Vagina (tissue), 2 donors: ENCODE data around the gene ZNF672. TPM values are rescaled to one million over a fixed set of nuclear protein-coding genes. Genes with fewer than 3 reads are reported as not detected.
A peak's percentile ranks its signal among the peaks of the same experiment; 100 is the strongest.
"Not testable (repeated sequence)": the region's sequence is repeated elsewhere in the genome, so short reads cannot be mapped to it uniquely, and the experiment has no call there.

Experiments used
- DNase-seq, 2 donors: peaks; one replicate each; pipeline ENCODE4 v3.0.0-alpha.2; 2017; ENCODE audit errors: extremely low spot score in 2 of 2
- H3K27ac ChIP-seq: fragments of 200-600 bp; sonication (generic); one replicate; pipeline ENCODE4 v1.5.1; 2019
- H3K27me3 ChIP-seq: fragments of 200-600 bp; sonication (generic); one replicate; pipeline ENCODE4 v1.5.1; 2019
- H3K36me3 ChIP-seq, 2 donors: fragments of 200-600 bp; sonication (generic); one replicate each; pipeline ENCODE4 v1.5.1; 2017 to 2019
- H3K4me1 ChIP-seq: fragments of 200-600 bp; sonication (generic); one replicate; pipeline ENCODE4 v1.5.1; 2019
- H3K4me3 ChIP-seq, 2 donors: fragments of 200-600 bp; sonication (generic); 1 replicate in 1 of 2; 2 replicates in 1 of 2; pipeline ENCODE4 v1.5.1; 2016 to 2019
- H3K9me3 ChIP-seq: fragments of 200-600 bp; sonication (generic); one replicate; pipeline ENCODE4 v1.5.1; 2019
- POLR2A ChIP-seq, 2 donors: fragments of 450-650 bp; IDR thresholded peaks; one replicate each; pipeline ENCODE4 v1.6.1; 2017; ENCODE audit warnings: antibody characterized with exemption in 2 of 2, mild to moderate bottlenecking in 2 of 2, moderate library complexity in 2 of 2
- POLR2AphosphoS5 ChIP-seq, 2 donors: sonication (generic); formaldehyde crosslinking; IDR thresholded peaks; one replicate each; pipeline ENCODE4 v1.9.0; 2017; ENCODE audit warnings: antibody characterized with exemption in 2 of 2, mild to moderate bottlenecking in 2 of 2, low read depth in 1 of 2; ENCODE audit not compliant: insufficient read depth in 1 of 2
- intact Hi-C: fragments of 100-400 bp; cut with DNase I; formaldehyde crosslinking; loops from one replicate; pipeline ENCODE4 v1.15.1; 2023
- total RNA-seq: library from RNA; depleted of rRNA; stranded (reverse); fragments of >200 nt; gene quantifications from one replicate; pipeline ENCODE4 v1.2.3, GENCODE V29; 2016
- TF ChIP-seq, protein P1 (sequence below), 3 experiments: fragments of 450-650 bp in 2 of 3; fragments of 200-600 bp in 1 of 3; sonication (generic) in 1 of 3; IDR thresholded peaks; one replicate each; pipeline ENCODE4 v1.5.1; 2017 to 2019; ENCODE audit warnings: antibody characterized with exemption in 3 of 3, mild to moderate bottlenecking in 2 of 3, moderate library complexity in 2 of 3

Gene ZNF672
- total RNA-seq, 1 donor from 2014 or later = 44.9 TPM

DNA sequence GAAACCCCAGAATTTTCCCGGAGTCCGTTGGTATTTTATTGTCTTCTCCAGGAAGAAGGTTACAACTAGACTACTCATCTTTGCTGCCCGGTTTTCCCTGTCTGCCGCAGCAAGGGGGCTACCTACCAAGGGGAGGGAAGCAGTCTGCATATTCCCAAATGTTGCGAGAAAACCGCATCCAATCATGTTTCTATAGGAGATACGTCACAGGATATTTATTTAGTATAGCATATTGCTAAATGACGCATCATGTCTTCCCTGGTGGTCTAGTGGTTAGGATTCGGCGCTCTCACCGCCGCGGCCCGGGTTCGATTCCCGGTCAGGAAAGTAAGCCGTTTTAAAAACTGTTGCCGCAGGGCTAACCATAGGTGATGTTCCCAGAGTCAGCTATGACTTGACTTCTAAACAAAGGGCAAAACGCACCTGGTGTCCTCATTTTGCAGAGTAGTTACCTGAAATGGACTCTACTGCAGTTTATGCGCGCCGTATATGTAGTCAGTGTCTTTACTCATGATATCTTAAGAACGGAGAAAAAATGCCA lies 36.0 kb downstream of the ZNF672 start:
- Histone ChIP-seq H3K4me1 (peaks cover 8% of the 10 kb centered on the region), H3K27ac (peak overlapping the region; percentile 97), H3K27me3 (no peaks in the 10 kb centered on the region), H3K9me3 (no peaks in the 10 kb centered on the region), H3K4me3 (peak overlapping the region; percentile 68), H3K36me3 (no peaks in the 10 kb centered on the region)
- no peak for TF ChIP-seq POLR2A (IDR thresholded peaks at IDR 0.05)
- TF ChIP-seq POLR2AphosphoS5 (IDR thresholded peaks at IDR 0.05; ENCODE audit: insufficient read depth in 1 of 2, low read depth in 1 of 2) = peak in 1 of 2 donors; percentile 90
- TF ChIP-seq, protein P1, sequence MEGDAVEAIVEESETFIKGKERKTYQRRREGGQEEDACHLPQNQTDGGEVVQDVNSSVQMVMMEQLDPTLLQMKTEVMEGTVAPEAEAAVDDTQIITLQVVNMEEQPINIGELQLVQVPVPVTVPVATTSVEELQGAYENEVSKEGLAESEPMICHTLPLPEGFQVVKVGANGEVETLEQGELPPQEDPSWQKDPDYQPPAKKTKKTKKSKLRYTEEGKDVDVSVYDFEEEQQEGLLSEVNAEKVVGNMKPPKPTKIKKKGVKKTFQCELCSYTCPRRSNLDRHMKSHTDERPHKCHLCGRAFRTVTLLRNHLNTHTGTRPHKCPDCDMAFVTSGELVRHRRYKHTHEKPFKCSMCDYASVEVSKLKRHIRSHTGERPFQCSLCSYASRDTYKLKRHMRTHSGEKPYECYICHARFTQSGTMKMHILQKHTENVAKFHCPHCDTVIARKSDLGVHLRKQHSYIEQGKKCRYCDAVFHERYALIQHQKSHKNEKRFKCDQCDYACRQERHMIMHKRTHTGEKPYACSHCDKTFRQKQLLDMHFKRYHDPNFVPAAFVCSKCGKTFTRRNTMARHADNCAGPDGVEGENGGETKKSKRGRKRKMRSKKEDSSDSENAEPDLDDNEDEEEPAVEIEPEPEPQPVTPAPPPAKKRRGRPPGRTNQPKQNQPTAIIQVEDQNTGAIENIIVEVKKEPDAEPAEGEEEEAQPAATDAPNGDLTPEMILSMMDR (IDR thresholded peaks at IDR 0.05) = no peak
- DNase-seq = peak in 1 of 2 donors; percentile 97
- intact Hi-C loops = no loop called here

DNA sequence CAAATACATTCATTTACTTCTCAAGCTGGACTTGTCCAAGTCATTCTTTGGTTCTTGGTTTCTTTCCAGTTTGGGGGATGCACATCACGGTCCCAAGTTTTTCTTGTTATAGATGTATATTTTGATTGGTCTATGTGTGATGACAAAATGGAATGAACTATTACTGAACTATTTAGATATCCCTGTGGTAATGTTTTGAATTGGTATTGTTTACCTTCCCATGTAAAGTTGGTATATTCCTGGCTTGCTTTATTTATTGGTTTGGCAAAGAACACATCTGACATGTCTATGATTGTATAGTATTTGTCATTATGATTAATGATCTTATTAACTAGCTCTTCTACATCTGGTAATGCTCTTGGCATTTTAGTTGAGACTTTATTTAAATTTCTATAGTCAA lies 43.2 kb downstream of the ZNF672 start:
- no peaks in the 10 kb centered on the region for H3K27me3 ChIP-seq
- no peak for TF ChIP-seq POLR2A (IDR thresholded peaks at IDR 0.05)
- TF ChIP-seq, protein P1 (IDR thresholded peaks at IDR 0.05) = no peak
- intact Hi-C loops = no loop called here

DNA sequence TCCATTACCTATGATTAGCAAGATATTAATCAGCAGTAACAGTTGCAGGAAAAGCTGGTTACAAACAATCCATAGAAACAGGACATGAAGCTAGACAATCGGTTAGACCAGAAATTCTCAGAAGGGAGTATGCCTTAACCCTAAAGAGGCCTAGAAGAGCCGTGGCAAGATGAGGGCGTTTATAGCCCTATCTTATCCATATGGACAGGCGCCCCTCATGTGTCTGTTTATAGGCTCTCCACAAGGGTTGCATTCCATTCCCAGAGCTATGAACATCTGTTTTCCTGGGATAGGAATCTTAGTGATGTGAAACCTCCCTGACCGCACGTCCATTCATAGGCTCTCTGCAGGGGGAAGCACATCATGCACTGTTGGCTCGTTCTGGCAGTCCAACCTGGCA lies 44.4 kb downstream of the ZNF672 start:
- H3K27me3 ChIP-seq, intact Hi-C loops, H3K9me3 ChIP-seq: not testable (repeated sequence)

More for the DNA sequence above, 43.2 kb downstream of the ZNF672 start:
- Histone ChIP-seq H3K9me3 (no peaks in the 10 kb centered on the region), H3K4me3 (no peak overlapping the region), H3K4me1 (no peaks in the 10 kb centered on the region), H3K36me3 (no peaks in the 10 kb centered on the region), H3K27ac (no peak overlapping the region)
- no peak for DNase-seq

DNA sequence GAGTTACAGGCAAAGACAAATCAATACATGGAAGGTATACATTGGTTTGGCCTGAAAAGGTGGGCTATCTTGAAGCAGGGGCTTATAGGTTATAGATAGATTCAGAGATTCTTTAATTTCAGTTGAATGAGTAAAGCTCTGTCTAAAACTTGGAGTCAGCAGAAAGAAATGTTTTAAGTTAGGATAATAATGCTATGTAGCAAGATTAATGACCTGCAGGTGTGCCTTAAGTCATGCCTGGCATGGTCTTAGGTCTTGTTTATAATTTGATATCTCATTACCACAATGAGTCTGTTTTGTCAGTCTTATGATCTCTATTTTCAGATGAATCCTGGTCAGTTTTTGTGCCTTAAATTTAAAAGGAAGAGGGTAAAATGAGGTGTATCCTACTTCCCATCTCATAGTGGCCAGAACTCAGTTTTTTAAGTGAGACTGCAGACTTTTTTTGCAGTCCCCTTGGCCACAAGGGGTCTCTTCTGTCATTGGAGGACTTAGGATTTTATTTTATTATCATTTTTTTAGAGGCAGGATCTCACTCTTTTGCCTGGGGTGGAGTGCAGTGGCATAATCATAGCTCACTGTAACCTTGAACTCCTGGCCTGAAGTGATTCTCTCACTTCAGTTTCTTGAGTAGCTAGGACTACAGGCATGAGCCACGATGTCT lies 46.7 kb downstream of the ZNF672 start:
- DNase-seq = no peak
- TF ChIP-seq POLR2AphosphoS5 (IDR thresholded peaks at IDR 0.05; ENCODE audit: insufficient read depth in 1 of 2, low read depth in 1 of 2) = no peak
- TF ChIP-seq, protein P1 (IDR thresholded peaks at IDR 0.05) = no peak
- TF ChIP-seq POLR2A (IDR thresholded peaks at IDR 0.05) = no peak
- no peak overlapping the region for H3K4me3 ChIP-seq
- no peak overlapping the region for H3K27ac ChIP-seq
- no peaks in the 10 kb centered on the region for H3K27me3 ChIP-seq
- intact Hi-C loops = no loop called here
- H3K36me3 ChIP-seq = no peaks in the 10 kb centered on the region
- H3K4me1 ChIP-seq = no peaks in the 10 kb centered on the region
- no peaks in the 10 kb centered on the region for H3K9me3 ChIP-seq

More for the DNA sequence above, 44.4 kb downstream of the ZNF672 start:
- not testable (repeated sequence) for H3K4me3 ChIP-seq, H3K27ac ChIP-seq, DNase-seq, H3K36me3 ChIP-seq, H3K4me1 ChIP-seq

DNA sequence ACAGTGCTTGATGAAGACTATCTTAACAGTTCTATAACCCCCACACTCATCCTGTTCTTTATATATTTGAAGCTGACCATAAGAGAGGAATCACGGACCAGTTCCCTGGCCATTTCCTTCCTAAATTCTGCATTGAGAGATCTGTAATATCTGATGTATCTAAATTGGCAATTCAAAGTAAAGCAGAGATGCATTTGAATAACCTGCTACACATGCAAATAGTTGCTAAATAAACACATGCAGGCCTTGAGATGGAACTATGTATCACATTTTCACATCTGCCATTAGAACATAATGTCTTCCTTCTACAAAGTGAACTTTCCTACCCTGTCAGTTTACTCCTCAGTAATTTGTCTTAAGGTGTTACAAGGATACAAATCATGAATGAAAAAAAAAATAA lies 47.6 kb downstream of the ZNF672 start:
- Histone ChIP-seq H3K27ac (no peak overlapping the region), H3K4me3 (no peak overlapping the region), H3K9me3 (no peaks in the 10 kb centered on the region), H3K36me3 (no peaks in the 10 kb centered on the region), H3K4me1 (no peaks in the 10 kb centered on the region), H3K27me3 (no peaks in the 10 kb centered on the region)
- no peak for DNase-seq
- no peak for TF ChIP-seq POLR2A (IDR thresholded peaks at IDR 0.05)
- TF ChIP-seq POLR2AphosphoS5 (IDR thresholded peaks at IDR 0.05; ENCODE audit: insufficient read depth in 1 of 2, low read depth in 1 of 2) = no peak
- TF ChIP-seq, protein P1 (IDR thresholded peaks at IDR 0.05) = no peak
- intact Hi-C loops = no loop called here
